Keratinocyte (primary cell): ENCODE results near the gene SRF. TPM values are rescaled to one million over a fixed set of nuclear protein-coding genes. Genes with fewer than 3 reads are reported as not detected.

Experiments used
- DNase-seq: peaks from one replicate; pipeline ENCODE4 v3.0.0-alpha.2; 2011; ENCODE audit warnings: low read depth, missing footprints, low spot score
- FAIRE-seq: peaks from 2 replicates; lab custom pipeline; 2011; peaks lifted over from hg19 to GRCh38; lab: Jason Lieb, UNC
- H2AFZ ChIP-seq: 2 replicates; pipeline ENCODE4 v1.6.0; 2012; ENCODE audit warnings: low read length, control low read depth, inconsistent platforms; ENCODE audit not compliant: control insufficient read depth
- H3K27ac ChIP-seq: 2 replicates; pipeline ENCODE4 v1.5.1; 2011; ENCODE audit warnings: low read length; ENCODE audit not compliant: control insufficient read depth, insufficient read depth
- H3K27me3 ChIP-seq: 3 replicates; pipeline ENCODE4 v1.6.0; 2011; ENCODE audit warnings: low read length; ENCODE audit not compliant: control insufficient read depth, insufficient read depth; ENCODE audit errors: extremely low read depth
- H3K36me3 ChIP-seq, 2 experiments: 2 replicates in 1 of 2; 3 replicates in 1 of 2; pipeline ENCODE4 v1.5.1; 2011; ENCODE audit warnings: low read length in 2 of 2, mild to moderate bottlenecking in 1 of 2; ENCODE audit not compliant: control insufficient read depth in 2 of 2, insufficient read depth in 2 of 2; ENCODE audit errors: extremely low read depth in 1 of 2
- H3K4me1 ChIP-seq: 3 replicates; pipeline ENCODE4 v1.5.1; 2011; ENCODE audit warnings: low read length; ENCODE audit not compliant: control insufficient read depth, insufficient read depth; ENCODE audit errors: extremely low read depth
- H3K4me2 ChIP-seq: 3 replicates; pipeline ENCODE4 v1.6.0; 2011; ENCODE audit warnings: low read depth, low read length; ENCODE audit not compliant: control insufficient read depth, insufficient read depth; ENCODE audit errors: extremely low read depth
- H3K4me3 ChIP-seq, 3 experiments: fragments of 200-600 bp in 1 of 3; sonication (generic) in 1 of 3; 2 replicates in 2 of 3; 3 replicates in 1 of 3; pipeline ENCODE4 v1.5.1; 2011 to 2016; ENCODE audit warnings: low read length in 3 of 3, mild to moderate bottlenecking in 3 of 3, control low read depth in 2 of 3, inconsistent platforms in 1 of 3, low read depth in 1 of 3, mixed read lengths in 1 of 3, mixed run types in 1 of 3, moderate library complexity in 1 of 3; ENCODE audit not compliant: control insufficient read depth in 2 of 3, insufficient read depth in 2 of 3; ENCODE audit errors: extremely low read depth in 1 of 3
- H3K79me2 ChIP-seq: 2 replicates; pipeline ENCODE4 v1.6.0; 2012; ENCODE audit warnings: low read length; ENCODE audit not compliant: control insufficient read depth, insufficient read depth
- H3K9ac ChIP-seq: 3 replicates; pipeline ENCODE4 v1.6.0; 2011; ENCODE audit warnings: low read length; ENCODE audit not compliant: control insufficient read depth, insufficient read depth; ENCODE audit errors: extremely low read depth
- H3K9me1 ChIP-seq: 3 replicates; pipeline ENCODE4 v1.6.0; 2011; ENCODE audit warnings: low read length; ENCODE audit not compliant: control insufficient read depth, insufficient read depth; ENCODE audit errors: extremely low read depth
- H3K9me3 ChIP-seq: 2 replicates; pipeline ENCODE4 v1.5.1; 2012; ENCODE audit warnings: low read depth, low read length; ENCODE audit not compliant: control insufficient read depth
- H4K20me1 ChIP-seq: 3 replicates; pipeline ENCODE4 v1.6.0; 2011; ENCODE audit warnings: low read length; ENCODE audit not compliant: control insufficient read depth, insufficient read depth; ENCODE audit errors: extremely low read depth
- EZH2 ChIP-seq: IDR thresholded peaks from one replicate; pipeline ENCODE4 v1.6.1; 2012; ENCODE audit warnings: inconsistent platforms, mild to moderate bottlenecking, low read length, moderate library complexity
- dilution Hi-C: fragments of 300-500 bp; cut with MboI; formaldehyde crosslinking; loops from one replicate; pipeline ENCODE4 v1.7.0; 2020; ENCODE audit warnings: low sequenced_read_pairs; ENCODE audit not compliant: extremely low pct_ligation_motif_present
- polyA plus RNA-seq, 5 experiments: library from polyadenylated mRNA; depleted of rRNA in 3 of 5; stranded (reverse) in 3 of 5; stranded (forward) in 1 of 5; unstranded in 1 of 5; fragments of >200 nt; gene quantifications; 1 replicate in 1 of 5; 2 replicates in 3 of 5; 3 replicates in 1 of 5; pipeline versions ENCODE4 v1.2.1 to v1.2.3, GENCODE V29; 2011 to 2012; ENCODE audit warnings: missing spikeins in 2 of 5, low read depth in 1 of 5, low replicate concordance in 1 of 5
- TF ChIP-seq, protein P1 (sequence below), 3 experiments: IDR thresholded peaks in 1 of 3; conservative IDR thresholded peaks in 1 of 3; optimal IDR thresholded peaks in 1 of 3; 2 replicates in 2 of 3; 3 replicates in 1 of 3; pipeline versions ENCODE3 to v1.5.1; 2011; ENCODE audit warnings: low read length in 3 of 3, mild to moderate bottlenecking in 3 of 3, moderate library complexity in 2 of 3, control low read depth in 1 of 3, inconsistent platforms in 1 of 3; ENCODE audit not compliant: insufficient read depth in 2 of 3; ENCODE audit errors: extremely low read depth in 1 of 3

The SRF gene
- polyA plus RNA-seq, 1 donor (not counting 4 experiments of a cell fraction or from before 2014, with no cell fraction given), result 28.5 TPM

DNA sequence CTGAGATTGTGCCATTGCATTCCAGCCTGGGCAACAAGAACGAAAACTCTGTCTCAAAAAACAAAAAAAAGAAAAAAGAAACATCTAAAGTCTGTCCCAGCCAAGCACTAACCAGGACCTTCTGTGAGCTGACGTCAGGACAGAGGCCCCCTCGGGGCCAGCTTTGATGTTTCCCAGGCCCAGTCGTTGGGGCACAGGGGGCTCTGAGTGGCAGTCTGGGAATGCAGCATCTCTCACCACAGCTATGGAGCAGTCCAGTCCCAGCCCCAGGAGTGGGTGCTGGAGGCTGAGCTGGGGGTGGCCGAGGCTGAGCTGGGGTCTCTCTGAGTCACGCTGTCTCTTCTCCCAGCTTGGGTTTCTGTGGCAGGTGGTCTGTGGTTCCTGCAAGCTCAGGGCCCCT lies 46.0 kb upstream of the SRF start:
- DNase-seq (no peak), FAIRE-seq (no peak)
- TF ChIP-seq EZH2, result no peak
- TF ChIP-seq, protein P1, sequence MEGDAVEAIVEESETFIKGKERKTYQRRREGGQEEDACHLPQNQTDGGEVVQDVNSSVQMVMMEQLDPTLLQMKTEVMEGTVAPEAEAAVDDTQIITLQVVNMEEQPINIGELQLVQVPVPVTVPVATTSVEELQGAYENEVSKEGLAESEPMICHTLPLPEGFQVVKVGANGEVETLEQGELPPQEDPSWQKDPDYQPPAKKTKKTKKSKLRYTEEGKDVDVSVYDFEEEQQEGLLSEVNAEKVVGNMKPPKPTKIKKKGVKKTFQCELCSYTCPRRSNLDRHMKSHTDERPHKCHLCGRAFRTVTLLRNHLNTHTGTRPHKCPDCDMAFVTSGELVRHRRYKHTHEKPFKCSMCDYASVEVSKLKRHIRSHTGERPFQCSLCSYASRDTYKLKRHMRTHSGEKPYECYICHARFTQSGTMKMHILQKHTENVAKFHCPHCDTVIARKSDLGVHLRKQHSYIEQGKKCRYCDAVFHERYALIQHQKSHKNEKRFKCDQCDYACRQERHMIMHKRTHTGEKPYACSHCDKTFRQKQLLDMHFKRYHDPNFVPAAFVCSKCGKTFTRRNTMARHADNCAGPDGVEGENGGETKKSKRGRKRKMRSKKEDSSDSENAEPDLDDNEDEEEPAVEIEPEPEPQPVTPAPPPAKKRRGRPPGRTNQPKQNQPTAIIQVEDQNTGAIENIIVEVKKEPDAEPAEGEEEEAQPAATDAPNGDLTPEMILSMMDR (optimal IDR thresholded peaks at IDR 0.05 in 1 of 3, IDR thresholded peaks at IDR 0.05 in 1 of 3, conservative IDR thresholded peaks at IDR 0.05 in 1 of 3; ENCODE audit: extremely low read depth in 1 of 3, insufficient read depth in 2 of 3, low read length in 3 of 3), result no peak
- no peak overlapping the region for H3K9ac ChIP-seq
- H3K4me3 ChIP-seq, result no peak overlapping the region
- H3K9me1 ChIP-seq, result peaks cover 4% of the 10 kb centered on the region
- peaks cover 2% of the 10 kb centered on the region in 2 experiments for H3K36me3 ChIP-seq
- H3K4me1 ChIP-seq, result peaks cover 32% of the 10 kb centered on the region
- peaks cover 77% of the 10 kb centered on the region for H3K79me2 ChIP-seq
- dilution Hi-C loops, result no loop called here
- H4K20me1 ChIP-seq, result no peaks in the 10 kb centered on the region
- H3K27me3 ChIP-seq, result no peaks in the 10 kb centered on the region
- H3K27ac ChIP-seq, result no peak overlapping the region
- H2AFZ ChIP-seq, result no peak overlapping the region
- no peaks in the 10 kb centered on the region for H3K9me3 ChIP-seq
- no peak overlapping the region for H3K4me2 ChIP-seq

DNA sequence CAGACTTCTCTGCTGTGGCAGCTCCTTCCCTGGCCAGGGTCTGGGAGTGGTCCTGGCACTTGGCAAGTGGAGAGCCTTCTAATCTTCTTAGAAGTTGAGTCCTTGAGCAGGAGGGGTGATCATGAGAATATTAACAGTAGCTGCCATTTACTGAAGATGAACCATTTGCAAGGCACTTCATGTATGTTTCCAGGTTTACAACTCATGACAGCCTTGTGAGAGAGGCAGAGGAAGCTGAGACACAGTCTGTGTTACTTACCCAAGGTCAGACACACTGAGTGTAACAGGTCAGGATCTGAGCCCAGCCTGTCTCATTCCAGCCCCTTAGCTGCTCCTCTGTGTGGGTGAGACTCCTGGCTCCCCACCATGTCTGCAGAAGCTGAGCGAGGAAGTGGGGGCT lies 45.5 kb upstream of the SRF start:
- no peak for FAIRE-seq

More for the DNA sequence above, 45.5 kb upstream of the SRF start:
- no peak for TF ChIP-seq EZH2
- TF ChIP-seq, protein P1 (optimal IDR thresholded peaks at IDR 0.05 in 1 of 3, IDR thresholded peaks at IDR 0.05 in 1 of 3, conservative IDR thresholded peaks at IDR 0.05 in 1 of 3; ENCODE audit: extremely low read depth in 1 of 3, insufficient read depth in 2 of 3, low read length in 3 of 3), result no peak
- H3K79me2 ChIP-seq, result peaks cover 74% of the 10 kb centered on the region
- H3K27me3 ChIP-seq, result no peaks in the 10 kb centered on the region
- no peak overlapping the region for H3K4me2 ChIP-seq
- H3K9me1 ChIP-seq, result peaks cover under 1% of the 10 kb centered on the region
- H2AFZ ChIP-seq, result no peak overlapping the region
- DNase-seq, result no peak
- no peaks in the 10 kb centered on the region for H3K9me3 ChIP-seq
- H3K27ac ChIP-seq, result no peak overlapping the region
- H3K4me1 ChIP-seq, result peaks cover 27% of the 10 kb centered on the region
- no peak overlapping the region for H3K9ac ChIP-seq
- H3K36me3 ChIP-seq, result peaks cover 6 to 7% of the 10 kb centered on the region in 2 experiments
- H3K4me3 ChIP-seq, result no peak overlapping the region
- dilution Hi-C loops, result no loop called here
- H4K20me1 ChIP-seq, result no peaks in the 10 kb centered on the region
